ENCODE measurements around the gene NMNAT3.

The NMNAT3 gene

GRCh38 chr3:139627759-139628158 lies 50.0 kb downstream of the NMNAT3 start:
- H3K27me3 ChIP-seq = no peaks in the 10 kb centered on the region

GRCh38 chr3:139620438-139620837 lies 57.3 kb downstream of the NMNAT3 start:
- H3K4me3 ChIP-seq (ENCODE audit: low read depth in 1 of 2, low read length in 1 of 2) = no peak overlapping the region
- no peak for TF ChIP-seq CTCF (IDR thresholded peaks at IDR 0.05)
- H3K27me3 ChIP-seq = no peaks in the 10 kb centered on the region
- no peaks in the 10 kb centered on the region for H3K9me3 ChIP-seq
- no peaks in the 10 kb centered on the region for H3K36me3 ChIP-seq
- no peak overlapping the region for H3K27ac ChIP-seq
- H3K4me1 ChIP-seq (ENCODE audit: control insufficient read depth in 1 of 2, insufficient read depth in 1 of 2, low read depth in 1 of 2, low read length in 1 of 2) = no peaks in the 10 kb centered on the region

More at GRCh38 chr3:139627759-139628158, 50.0 kb downstream of the NMNAT3 start:
- Histone ChIP-seq H3K27ac (no peak overlapping the region), H3K4me1 (ENCODE audit: control insufficient read depth in 1 of 2, insufficient read depth in 1 of 2, low read depth in 1 of 2, low read length in 1 of 2) (no peaks in the 10 kb centered on the region), H3K4me3 (ENCODE audit: low read depth in 1 of 2, low read length in 1 of 2) (no peak overlapping the region), H3K36me3 (no peaks in the 10 kb centered on the region), H3K9me3 (no peaks in the 10 kb centered on the region)
- no peak for TF ChIP-seq CTCF (IDR thresholded peaks at IDR 0.05)

GRCh38 chr3:139619484-139619883 lies 58.3 kb downstream of the NMNAT3 start:
- Histone ChIP-seq H3K27me3 (no peaks in the 10 kb centered on the region), H3K4me1 (ENCODE audit: control insufficient read depth in 1 of 2, insufficient read depth in 1 of 2, low read depth in 1 of 2, low read length in 1 of 2) (no peaks in the 10 kb centered on the region), H3K9me3 (no peaks in the 10 kb centered on the region), H3K27ac (no peak overlapping the region), H3K36me3 (no peaks in the 10 kb centered on the region), H3K4me3 (ENCODE audit: low read depth in 1 of 2, low read length in 1 of 2) (no peak overlapping the region)
- no peak for TF ChIP-seq CTCF (IDR thresholded peaks at IDR 0.05)

GRCh38 chr3:139617672-139618268 lies 60.0 kb downstream of the NMNAT3 start:
- TF ChIP-seq CTCF (IDR thresholded peaks at IDR 0.05) = no peak
- no peak overlapping the region for H3K27ac ChIP-seq
- no peaks in the 10 kb centered on the region for H3K4me1 ChIP-seq (ENCODE audit: control insufficient read depth in 1 of 2, insufficient read depth in 1 of 2, low read depth in 1 of 2, low read length in 1 of 2)
- H3K4me3 ChIP-seq (ENCODE audit: low read depth in 1 of 2, low read length in 1 of 2) = no peak overlapping the region
- no peaks in the 10 kb centered on the region for H3K36me3 ChIP-seq
- no peaks in the 10 kb centered on the region for H3K27me3 ChIP-seq
- H3K9me3 ChIP-seq = no peaks in the 10 kb centered on the region

GRCh38 chr3:139611528-139611927 lies 66.2 kb downstream of the NMNAT3 start:
- Histone ChIP-seq H3K4me1 (ENCODE audit: control insufficient read depth in 1 of 2, insufficient read depth in 1 of 2, low read depth in 1 of 2, low read length in 1 of 2) (no peaks in the 10 kb centered on the region), H3K36me3 (no peaks in the 10 kb centered on the region), H3K9me3 (no peaks in the 10 kb centered on the region), H3K4me3 (ENCODE audit: low read depth in 1 of 2, low read length in 1 of 2) (no peak overlapping the region), H3K27me3 (no peaks in the 10 kb centered on the region), H3K27ac (no peak overlapping the region)
- no peak for TF ChIP-seq CTCF (IDR thresholded peaks at IDR 0.05)
